ENCODE results near the gene RASGRF1. TPM values are rescaled to one million over a fixed set of nuclear protein-coding genes. Genes with fewer than 3 reads are reported as not detected.

Gene RASGRF1
- total RNA-seq, 1 donor from 2014 or later: 11.4 TPM

DNA sequence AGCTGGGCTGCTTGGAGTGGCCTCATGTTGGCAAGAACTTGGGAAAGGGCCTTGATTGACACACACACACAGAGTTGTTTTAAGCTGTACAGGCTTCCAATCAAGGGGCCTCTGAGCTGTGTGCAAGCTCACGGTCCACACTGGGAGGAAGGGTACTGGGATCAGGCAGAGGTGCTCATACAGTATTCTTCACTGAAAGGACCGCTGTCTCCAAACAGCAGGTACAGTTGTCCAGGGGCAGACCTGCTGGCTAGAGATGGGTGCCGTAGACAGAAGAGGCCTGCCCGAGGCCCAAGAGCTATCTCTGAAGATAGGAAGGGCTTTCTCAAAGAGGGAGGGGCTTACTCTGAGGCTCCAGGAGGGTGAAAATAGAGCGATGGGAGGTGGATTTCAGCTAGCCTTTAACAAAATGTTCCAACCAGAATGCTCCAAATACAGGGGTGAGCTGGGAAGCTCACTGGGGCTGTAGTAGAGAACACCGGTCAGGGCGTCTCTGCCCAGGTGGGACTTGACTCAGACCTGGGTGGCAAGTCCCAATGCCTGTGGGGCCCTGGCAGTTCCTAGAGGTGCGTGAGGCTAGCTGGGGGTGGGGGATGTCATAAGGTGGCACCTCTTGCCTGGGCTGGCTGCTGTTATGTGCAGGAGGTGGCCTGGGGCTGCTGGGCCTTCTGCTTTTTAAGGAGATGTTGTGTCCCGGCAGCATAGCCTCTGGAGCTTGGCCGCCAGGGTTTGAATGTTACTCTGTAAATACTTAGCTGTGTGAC, 42.7 kb downstream of the RASGRF1 start:
- POLR2A ChIA-PET: no interaction called here
- Mint-ChIP-seq H3K9me3 (peaks cover 3% of the 10 kb centered on the region), H3K4me1 (no peaks in the 10 kb centered on the region), H3K27me3 (peaks cover 9% of the 10 kb centered on the region), H3K4me3 (no peak overlapping the region), H3K36me3 (ENCODE audit: low read depth) (no peaks in the 10 kb centered on the region), H3K27ac (no peak overlapping the region)
- TF ChIP-seq, protein P1, sequence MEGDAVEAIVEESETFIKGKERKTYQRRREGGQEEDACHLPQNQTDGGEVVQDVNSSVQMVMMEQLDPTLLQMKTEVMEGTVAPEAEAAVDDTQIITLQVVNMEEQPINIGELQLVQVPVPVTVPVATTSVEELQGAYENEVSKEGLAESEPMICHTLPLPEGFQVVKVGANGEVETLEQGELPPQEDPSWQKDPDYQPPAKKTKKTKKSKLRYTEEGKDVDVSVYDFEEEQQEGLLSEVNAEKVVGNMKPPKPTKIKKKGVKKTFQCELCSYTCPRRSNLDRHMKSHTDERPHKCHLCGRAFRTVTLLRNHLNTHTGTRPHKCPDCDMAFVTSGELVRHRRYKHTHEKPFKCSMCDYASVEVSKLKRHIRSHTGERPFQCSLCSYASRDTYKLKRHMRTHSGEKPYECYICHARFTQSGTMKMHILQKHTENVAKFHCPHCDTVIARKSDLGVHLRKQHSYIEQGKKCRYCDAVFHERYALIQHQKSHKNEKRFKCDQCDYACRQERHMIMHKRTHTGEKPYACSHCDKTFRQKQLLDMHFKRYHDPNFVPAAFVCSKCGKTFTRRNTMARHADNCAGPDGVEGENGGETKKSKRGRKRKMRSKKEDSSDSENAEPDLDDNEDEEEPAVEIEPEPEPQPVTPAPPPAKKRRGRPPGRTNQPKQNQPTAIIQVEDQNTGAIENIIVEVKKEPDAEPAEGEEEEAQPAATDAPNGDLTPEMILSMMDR (IDR thresholded peaks at IDR 0.05): no peak
- intact Hi-C loops (cut with micrococcal nuclease): no loop called here
- CTCF ChIA-PET: interaction anchor here (2.3 kb wide), 1 partner anchor 136 kb away, joined by 9 read pairs; no protein-coding TSS in a partner anchor
- DNase-seq (no peak), ATAC-seq (ENCODE audit: low read depth) (no peak)

DNA sequence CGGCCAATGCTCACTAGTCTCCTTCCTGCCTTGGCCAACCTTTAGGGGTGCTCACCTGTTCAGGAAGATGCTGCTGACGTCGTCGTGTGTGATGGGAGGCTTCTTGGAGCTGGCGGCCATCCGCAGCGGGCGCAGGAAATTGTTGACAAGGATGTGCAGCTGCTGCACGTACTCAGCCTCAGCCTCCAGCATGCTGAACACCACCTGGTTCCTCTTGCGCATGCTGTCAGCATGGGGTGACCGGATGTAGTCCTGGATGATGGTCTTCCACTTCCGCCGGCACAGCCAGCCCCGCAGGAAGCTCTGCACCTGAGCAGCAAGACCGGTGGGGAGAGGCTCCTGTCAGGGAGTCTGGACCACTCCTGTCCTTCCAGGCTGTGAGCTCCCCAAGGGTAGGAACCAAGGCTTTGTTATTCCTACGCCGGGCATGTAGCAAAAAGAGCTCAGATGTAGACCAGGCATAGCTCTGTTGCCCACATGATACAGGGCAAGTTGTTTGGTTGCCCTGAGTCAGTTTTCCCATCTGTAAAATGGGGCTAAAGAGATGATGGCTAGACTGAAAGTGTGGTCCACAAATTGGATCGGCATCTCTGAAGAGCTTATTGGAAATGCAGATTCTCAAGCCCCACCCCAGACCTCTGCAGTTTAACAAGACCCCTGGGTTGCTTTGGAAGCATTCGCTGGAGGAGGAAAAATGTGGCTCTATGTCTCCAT, 43.7 kb downstream of the RASGRF1 start:
- TF ChIP-seq, protein P1 (IDR thresholded peaks at IDR 0.05): no peak
- DNase-seq (no peak), ATAC-seq (ENCODE audit: low read depth) (no peak)
- Mint-ChIP-seq H3K36me3 (ENCODE audit: low read depth) (no peaks in the 10 kb centered on the region), H3K4me1 (no peaks in the 10 kb centered on the region), H3K4me3 (no peak overlapping the region), H3K27ac (no peak overlapping the region), H3K9me3 (peaks cover 3% of the 10 kb centered on the region), H3K27me3 (peaks cover 6% of the 10 kb centered on the region)
- ChIA-PET CTCF (no interaction called here), POLR2A (no interaction called here)
- intact Hi-C loops (cut with micrococcal nuclease): no loop called here

DNA sequence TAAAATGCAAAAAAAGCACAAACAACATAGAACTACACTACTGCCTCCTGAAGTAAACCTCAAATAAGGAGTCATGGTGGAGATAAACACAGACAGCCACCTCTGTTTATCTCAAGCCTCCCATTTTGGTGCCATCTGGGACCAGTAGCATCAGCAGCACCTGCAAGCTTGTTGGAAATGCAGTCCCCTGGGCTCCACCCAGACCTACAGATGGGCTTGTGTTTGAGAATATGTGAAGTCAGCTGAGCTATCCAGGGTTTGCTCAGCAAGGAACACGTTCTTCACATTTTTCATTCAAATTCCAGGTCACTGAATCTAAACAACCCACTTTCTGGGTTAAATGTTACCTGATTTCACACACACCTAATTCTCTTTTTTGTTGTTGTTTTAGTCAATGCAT, 45.5 kb downstream of the RASGRF1 start:
- Mint-ChIP-seq H3K9me3 (peaks cover 3% of the 10 kb centered on the region), H3K27me3 (peaks cover 11% of the 10 kb centered on the region), H3K27ac (no peak overlapping the region), H3K36me3 (ENCODE audit: low read depth) (no peaks in the 10 kb centered on the region), H3K4me3 (no peak overlapping the region), H3K4me1 (no peaks in the 10 kb centered on the region)
- TF ChIP-seq, protein P1 (IDR thresholded peaks at IDR 0.05): no peak
- DNase-seq: no peak
- CTCF ChIA-PET: no interaction called here
- ATAC-seq (ENCODE audit: low read depth): no peak
- POLR2A ChIA-PET: no interaction called here
- intact Hi-C loops (cut with micrococcal nuclease): no loop called here

DNA sequence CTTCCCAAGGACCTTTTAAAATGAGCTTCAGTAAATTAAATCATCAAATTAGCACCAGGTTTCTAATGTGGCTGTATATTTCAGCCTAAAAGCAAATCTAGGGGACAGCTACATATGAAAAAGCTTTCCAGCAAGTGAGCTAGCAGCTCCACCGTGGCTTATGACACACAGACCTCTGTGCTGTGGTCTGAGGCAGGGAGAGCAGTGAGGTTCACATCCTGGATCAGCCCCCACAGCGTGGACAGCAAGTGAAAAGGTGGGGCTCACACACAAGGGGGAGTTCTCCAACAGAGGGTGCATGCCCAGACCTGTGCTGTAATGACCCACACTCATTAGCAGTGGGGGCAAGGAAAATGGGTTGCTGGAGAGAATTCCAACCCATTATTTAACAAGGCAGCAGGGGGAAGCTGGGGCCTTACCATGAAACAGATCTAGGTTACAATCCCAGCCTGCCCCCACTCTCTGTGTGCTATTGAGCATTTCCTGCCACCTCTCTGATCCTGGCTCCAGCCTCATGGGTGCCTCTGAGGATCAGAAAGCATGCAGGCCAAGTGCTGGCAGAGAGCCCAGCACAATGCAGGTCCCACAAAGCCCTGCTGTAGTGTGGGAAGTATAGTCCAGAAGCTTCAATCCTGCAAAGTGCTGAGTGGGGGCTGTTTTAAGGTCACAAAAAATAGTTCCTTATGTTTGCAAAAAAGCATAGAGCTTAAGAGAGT, 48.2 kb downstream of the RASGRF1 start:
- Mint-ChIP-seq H3K9me3 (peaks cover 3% of the 10 kb centered on the region), H3K27me3 (peaks cover 11% of the 10 kb centered on the region), H3K27ac (no peak overlapping the region), H3K4me3 (no peak overlapping the region), H3K36me3 (ENCODE audit: low read depth) (no peaks in the 10 kb centered on the region), H3K4me1 (no peaks in the 10 kb centered on the region)
- TF ChIP-seq, protein P1 (IDR thresholded peaks at IDR 0.05): no peak
- no peak for ATAC-seq (ENCODE audit: low read depth)
- ChIA-PET POLR2A (no interaction called here), CTCF (no interaction called here)
- DNase-seq: no peak
- intact Hi-C loops (cut with micrococcal nuclease): no loop called here

DNA sequence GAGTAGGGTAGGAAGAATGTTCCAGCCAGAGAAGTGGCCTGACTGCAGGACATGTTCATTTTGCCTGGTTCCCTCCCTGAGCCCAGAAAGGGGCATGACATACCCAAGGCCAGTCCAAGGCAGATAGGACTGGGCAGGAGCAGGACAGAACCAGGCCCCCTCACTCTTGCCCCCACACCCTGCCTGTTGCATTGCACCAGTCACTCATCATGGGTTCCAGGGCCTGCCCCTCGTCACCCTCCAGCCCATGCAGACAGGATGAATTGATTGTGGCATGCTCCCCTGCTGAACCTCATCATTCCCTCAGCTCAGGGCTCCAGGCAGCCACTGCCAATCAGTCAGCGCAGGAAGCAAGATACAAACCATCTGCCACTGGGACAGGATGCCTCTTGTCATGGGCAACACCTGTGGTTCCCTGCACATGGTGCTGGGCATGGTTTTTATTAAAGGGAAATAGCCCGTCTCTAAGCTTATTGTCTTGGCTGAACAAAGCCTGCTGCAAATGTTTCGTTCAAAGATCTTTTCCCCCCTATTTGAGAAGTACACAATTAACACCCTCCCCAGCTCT, 48.9 kb downstream of the RASGRF1 start:
- ChIA-PET POLR2A (no interaction called here), CTCF (no interaction called here)
- Mint-ChIP-seq H3K27ac (no peak overlapping the region), H3K9me3 (peaks cover 3% of the 10 kb centered on the region), H3K4me3 (no peak overlapping the region), H3K36me3 (ENCODE audit: low read depth) (no peaks in the 10 kb centered on the region), H3K4me1 (no peaks in the 10 kb centered on the region), H3K27me3 (peaks cover 15% of the 10 kb centered on the region)
- TF ChIP-seq, protein P1 (IDR thresholded peaks at IDR 0.05): no peak
- ATAC-seq (ENCODE audit: low read depth): no peak
- intact Hi-C loops (cut with micrococcal nuclease): no loop called here
- DNase-seq: no peak

Measured in activated B cell treated with CpG ODN at 0.5 μM for 24 hours (primary cell).